ENCODE results near the gene COQ10B. TPM values are rescaled to one million over a fixed set of nuclear protein-coding genes. Genes with fewer than 3 reads are reported as not detected.
A peak's percentile ranks its signal among the peaks of the same experiment; 100 is the strongest.

COQ10B gene
- polyA plus RNA-seq, 2 donors, result 10.6 to 12.0 TPM

GRCh38 chr2:197513915-197514314, 60.6 kb downstream of the COQ10B start:
- Histone ChIP-seq H3K36me3 (ENCODE audit: control insufficient read depth in 2 of 2, insufficient read depth in 2 of 2, low read length in 1 of 2) (no peaks in the 10 kb centered on the region), H3K27ac (ENCODE audit: low read depth in 2 of 2, low read length in 1 of 2) (no peak overlapping the region), H3K4me1 (ENCODE audit: control insufficient read depth in 2 of 2, insufficient read depth in 2 of 2, low read length in 1 of 2) (no peaks in the 10 kb centered on the region), H3K4me3 (ENCODE audit: low read depth in 1 of 2, low read length in 2 of 2) (no peak overlapping the region), H3K27me3 (ENCODE audit: control insufficient read depth in 1 of 2, insufficient read depth in 2 of 2, low read length in 2 of 2) (no peaks in the 10 kb centered on the region), H3K9me3 (ENCODE audit: control insufficient read depth in 2 of 2, insufficient read depth in 1 of 2, low read depth in 1 of 2, low read length in 1 of 2) (no peaks in the 10 kb centered on the region)
- 94 to 96% methylated on average over 5 of the region's 5 CpGs for WGBS, 2 donors

- Histone ChIP-seq H3K36me3 (ENCODE audit: control insufficient read depth in 2 of 2, insufficient read depth in 2 of 2, low read length in 1 of 2) (no peaks in the 10 kb centered on the region), H3K4me3 (ENCODE audit: low read depth in 1 of 2, low read length in 2 of 2) (peak overlapping the region in 1 of 2 donors; percentile 100), H3K4me1 (ENCODE audit: control insufficient read depth in 2 of 2, insufficient read depth in 2 of 2, low read length in 1 of 2) (no peaks in the 10 kb centered on the region), H3K27ac (ENCODE audit: low read depth in 2 of 2, low read length in 1 of 2) (peak overlapping the region in 1 of 2 donors; percentile 97), H3K27me3 (ENCODE audit: control insufficient read depth in 1 of 2, insufficient read depth in 2 of 2, low read length in 2 of 2) (no peaks in the 10 kb centered on the region), H3K9me3 (ENCODE audit: control insufficient read depth in 2 of 2, insufficient read depth in 1 of 2, low read depth in 1 of 2, low read length in 1 of 2) (no peaks in the 10 kb centered on the region)
- 64 to 68% methylated on average over 3 of the region's 3 CpGs for WGBS, 2 donors
These were observed 61.4 kb downstream of the COQ10B start for GRCh38 chr2:197514754-197515153.

- H3K27ac ChIP-seq (ENCODE audit: low read depth in 2 of 2, low read length in 1 of 2), result peak overlapping the region; percentile 94 to 97
- H3K4me1 ChIP-seq (ENCODE audit: control insufficient read depth in 2 of 2, insufficient read depth in 2 of 2, low read length in 1 of 2), result no peaks in the 10 kb centered on the region
- no peaks in the 10 kb centered on the region for H3K27me3 ChIP-seq (ENCODE audit: control insufficient read depth in 1 of 2, insufficient read depth in 2 of 2, low read length in 2 of 2)
- 0% methylated on average over 16 of the region's 16 CpGs for WGBS, 2 donors
- no peaks in the 10 kb centered on the region for H3K36me3 ChIP-seq (ENCODE audit: control insufficient read depth in 2 of 2, insufficient read depth in 2 of 2, low read length in 1 of 2)
- H3K4me3 ChIP-seq (ENCODE audit: low read depth in 1 of 2, low read length in 2 of 2), result peak overlapping the region; percentile 96 to 100
- no peaks in the 10 kb centered on the region for H3K9me3 ChIP-seq (ENCODE audit: control insufficient read depth in 2 of 2, insufficient read depth in 1 of 2, low read depth in 1 of 2, low read length in 1 of 2)
These were observed 62.0 kb downstream of the COQ10B start for GRCh38 chr2:197515315-197515738.

- Histone ChIP-seq H3K9me3 (ENCODE audit: control insufficient read depth in 2 of 2, insufficient read depth in 1 of 2, low read depth in 1 of 2, low read length in 1 of 2) (no peaks in the 10 kb centered on the region), H3K27me3 (ENCODE audit: control insufficient read depth in 1 of 2, insufficient read depth in 2 of 2, low read length in 2 of 2) (no peaks in the 10 kb centered on the region), H3K36me3 (ENCODE audit: control insufficient read depth in 2 of 2, insufficient read depth in 2 of 2, low read length in 1 of 2) (no peaks in the 10 kb centered on the region), H3K4me1 (ENCODE audit: control insufficient read depth in 2 of 2, insufficient read depth in 2 of 2, low read length in 1 of 2) (no peaks in the 10 kb centered on the region), H3K27ac (ENCODE audit: low read depth in 2 of 2, low read length in 1 of 2) (peak within 1 kb of the TSS; percentile 94 to 97), H3K4me3 (ENCODE audit: low read depth in 1 of 2, low read length in 2 of 2) (peak within 1 kb of the TSS; percentile 96 to 100)
- WGBS, 2 donors, result 0% methylated on average over 66 of the region's 66 CpGs
These were observed 62.5 kb downstream of the COQ10B start, which contains the start of gene MOB4 for GRCh38 chr2:197515739-197516392. Gene MOB4 (plus strand): TSS chr2:197516066. CDS start chr2:197516087, 21 bp downstream.

GRCh38 chr2:197516393-197516761, 63.0 kb downstream of the COQ10B start:
- 0% methylated on average over 16 to 17 of the region's 17 CpGs for WGBS, 2 donors
- no peaks in the 10 kb centered on the region for H3K4me1 ChIP-seq (ENCODE audit: control insufficient read depth in 2 of 2, insufficient read depth in 2 of 2, low read length in 1 of 2)
- H3K27ac ChIP-seq (ENCODE audit: low read depth in 2 of 2, low read length in 1 of 2), result peak overlapping the region; percentile 94 to 97

GRCh38 chr2:197517150-197517549, 63.8 kb downstream of the COQ10B start:
- no peaks in the 10 kb centered on the region for H3K9me3 ChIP-seq (ENCODE audit: control insufficient read depth in 2 of 2, insufficient read depth in 1 of 2, low read depth in 1 of 2, low read length in 1 of 2)
- no peaks in the 10 kb centered on the region for H3K27me3 ChIP-seq (ENCODE audit: control insufficient read depth in 1 of 2, insufficient read depth in 2 of 2, low read length in 2 of 2)
- WGBS, 2 donors, result 19 to 33% methylated on average over 2 of the region's 2 CpGs
- no peaks in the 10 kb centered on the region for H3K36me3 ChIP-seq (ENCODE audit: control insufficient read depth in 2 of 2, insufficient read depth in 2 of 2, low read length in 1 of 2)
- no peaks in the 10 kb centered on the region for H3K4me1 ChIP-seq (ENCODE audit: control insufficient read depth in 2 of 2, insufficient read depth in 2 of 2, low read length in 1 of 2)
- H3K27ac ChIP-seq (ENCODE audit: low read depth in 2 of 2, low read length in 1 of 2), result no peak overlapping the region
- peak overlapping the region in 1 of 2 donors; percentile 100 for H3K4me3 ChIP-seq (ENCODE audit: low read depth in 1 of 2, low read length in 2 of 2)

More at GRCh38 chr2:197516393-197516761, 63.0 kb downstream of the COQ10B start:
- no peaks in the 10 kb centered on the region for H3K27me3 ChIP-seq (ENCODE audit: control insufficient read depth in 1 of 2, insufficient read depth in 2 of 2, low read length in 2 of 2)
- no peaks in the 10 kb centered on the region for H3K36me3 ChIP-seq (ENCODE audit: control insufficient read depth in 2 of 2, insufficient read depth in 2 of 2, low read length in 1 of 2)
- no peaks in the 10 kb centered on the region for H3K9me3 ChIP-seq (ENCODE audit: control insufficient read depth in 2 of 2, insufficient read depth in 1 of 2, low read depth in 1 of 2, low read length in 1 of 2)
- H3K4me3 ChIP-seq (ENCODE audit: low read depth in 1 of 2, low read length in 2 of 2), result peak overlapping the region; percentile 96 to 100

Other genes starting within 250 kb of the COQ10B start
- 1 to 10 TPM; 1.1 to 1.5 TPM for gene ANKRD44, start 142.8 kb upstream of the COQ10B start, polyA plus RNA-seq
- 100 to 1,000 TPM; 120 to 231 TPM for gene SF3B1, start 18.5 kb upstream of the COQ10B start, polyA plus RNA-seq
- gene HSPD1, start 46.3 kb downstream of the COQ10B start, polyA plus RNA-seq, result 100 to 1,000 TPM in 1 of 2 donors, 10 to 100 TPM in 1; 75.0 to 120 TPM
- gene HSPE1, start 46.8 kb downstream of the COQ10B start, polyA plus RNA-seq, result 100 to 1,000 TPM; 149 to 216 TPM
- gene MOB4, start 62.5 kb downstream of the COQ10B start, polyA plus RNA-seq, result 10 to 100 TPM; 26.4 to 33.2 TPM
- gene RFTN2, start 222.0 kb downstream of the COQ10B start, polyA plus RNA-seq, result under 1 TPM; 0.24 to 0.38 TPM

All from esophagus (tissue), 2 donors.